Measurements from ENCODE around the gene TMEM135. TPM values are rescaled to one million over a fixed set of nuclear protein-coding genes. Genes with fewer than 3 reads are reported as not detected.
A peak's percentile ranks its signal among the peaks of the same experiment; 100 is the strongest.
"Not testable (repeated sequence)": the region's sequence is repeated elsewhere in the genome, so short reads cannot be mapped to it uniquely, and the experiment has no call there.

The TMEM135 gene
- total RNA-seq, 6 experiments from 2014 or later, result 12.2 to 27.9 (median 18.8) TPM

DNA sequence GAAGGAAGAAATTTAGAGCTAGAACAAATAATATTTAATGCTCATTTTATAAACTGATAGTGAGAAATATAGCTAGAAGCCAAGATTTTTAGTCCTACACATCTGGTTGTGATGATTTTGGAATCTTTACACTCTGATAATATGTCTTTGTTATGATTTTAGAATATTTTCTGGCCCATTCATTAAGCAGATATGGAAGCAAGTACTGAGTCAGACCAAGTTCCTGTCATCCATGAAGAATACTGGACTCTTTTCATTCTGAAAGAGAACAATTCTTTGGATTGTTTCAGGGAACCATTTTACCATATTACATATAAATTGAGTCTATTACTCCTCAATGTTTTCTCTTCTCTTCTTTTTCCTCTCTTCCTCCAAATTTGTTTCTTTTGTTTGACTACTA is 227.4 kb downstream of the TMEM135 start:
- no peak overlapping the region for H3K4me3 ChIP-seq
- H3K36me3 ChIP-seq, result no peaks in the 10 kb centered on the region
- intact Hi-C loops (cut with DNase I), result no loop called here
- no peak for DNase-seq
- no peak for ATAC-seq
- H3K27me3 ChIP-seq, result no peaks in the 10 kb centered on the region
- TF ChIP-seq POLR2A (IDR thresholded peaks at IDR 0.05) (no peak), CTCF (IDR thresholded peaks at IDR 0.05) (no peak)
- no peak overlapping the region for H3K27ac ChIP-seq
- no peaks in the 10 kb centered on the region for H3K4me1 ChIP-seq
- no peaks in the 10 kb centered on the region for H3K9me3 ChIP-seq

DNA sequence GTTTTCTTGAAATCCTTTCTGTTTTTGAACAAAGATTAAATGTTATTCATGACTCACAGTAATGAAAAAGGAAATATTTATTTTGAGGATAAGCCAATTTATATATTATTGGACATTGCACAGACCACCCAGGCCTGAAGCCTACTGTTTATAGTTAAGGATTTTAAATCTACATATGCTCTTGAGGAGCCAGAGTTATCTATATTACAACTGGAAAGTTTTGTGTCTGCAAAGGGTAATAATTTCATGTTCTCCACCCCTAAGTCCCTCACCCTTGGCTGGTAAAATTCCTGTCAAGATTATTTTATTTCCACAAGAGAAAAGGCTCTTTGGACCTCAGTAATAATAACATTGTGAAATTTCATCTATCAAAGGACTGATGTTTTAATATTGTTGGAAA is 228.2 kb downstream of the TMEM135 start:
- no peak for DNase-seq
- intact Hi-C loops (cut with DNase I), result no loop called here
- TF ChIP-seq POLR2A (IDR thresholded peaks at IDR 0.05), result no peak
- TF ChIP-seq CTCF (IDR thresholded peaks at IDR 0.05), result no peak
- Histone ChIP-seq H3K4me3 (no peak overlapping the region), H3K9me3 (no peaks in the 10 kb centered on the region), H3K27ac (no peak overlapping the region), H3K4me1 (no peaks in the 10 kb centered on the region), H3K27me3 (no peaks in the 10 kb centered on the region), H3K36me3 (no peaks in the 10 kb centered on the region)
- ATAC-seq, result no peak

DNA sequence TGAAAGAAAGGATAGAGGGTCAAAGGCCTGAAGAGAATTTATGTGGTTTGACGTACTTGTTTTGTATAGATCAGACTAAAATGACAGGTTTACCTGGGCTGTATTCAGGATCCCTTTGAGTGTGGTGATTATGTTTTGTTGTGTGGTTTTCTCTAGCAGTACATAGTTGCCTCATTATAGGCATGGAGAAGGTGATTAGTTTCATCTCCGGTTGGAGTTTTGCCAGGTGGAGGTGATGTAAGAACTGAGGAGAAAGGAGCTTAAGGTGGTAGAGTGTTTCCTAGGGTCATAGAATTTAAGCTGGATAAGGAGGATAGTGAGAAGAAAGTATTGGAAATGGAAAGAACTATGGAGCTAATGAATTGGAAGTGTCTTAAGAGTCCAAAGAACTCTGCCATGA is 229.0 kb downstream of the TMEM135 start:
- ATAC-seq, result peak in 1 of 4 donors; percentile 14
- H3K36me3 ChIP-seq, result no peaks in the 10 kb centered on the region
- intact Hi-C loops (cut with DNase I), result no loop called here
- H3K27ac ChIP-seq, result no peak overlapping the region
- H3K27me3 ChIP-seq, result no peaks in the 10 kb centered on the region
- WGBS (ENCODE audit: insufficient coverage, low coverage, low lambda C conversion rate, missing lambda C conversion rate), result 58% methylated on average over 2 of the region's 2 CpGs
- H3K4me3 ChIP-seq, result no peak overlapping the region
- TF ChIP-seq POLR2A (IDR thresholded peaks at IDR 0.05) (no peak), CTCF (IDR thresholded peaks at IDR 0.05) (no peak)
- DNase-seq, result no peak
- H3K9me3 ChIP-seq, result no peaks in the 10 kb centered on the region
- H3K4me1 ChIP-seq, result no peaks in the 10 kb centered on the region

- H3K36me3 ChIP-seq; H3K27ac ChIP-seq; intact Hi-C loops (cut with DNase I); DNase-seq; H3K4me3 ChIP-seq; H3K4me1 ChIP-seq; H3K9me3 ChIP-seq; H3K27me3 ChIP-seq; ATAC-seq: not testable (repeated sequence)
- WGBS (ENCODE audit: insufficient coverage, low coverage, low lambda C conversion rate, missing lambda C conversion rate), result 100% methylated on average over 2 of the region's 4 CpGs
Measured at GRCh38 chr11:87271951-87272350, 234.2 kb downstream of the TMEM135 start.

GRCh38 chr11:87275176-87275575 is 237.4 kb downstream of the TMEM135 start:
- no peaks in the 10 kb centered on the region for H3K9me3 ChIP-seq
- H3K4me3 ChIP-seq, result no peak overlapping the region
- intact Hi-C loops (cut with DNase I), result no loop called here
- no peaks in the 10 kb centered on the region for H3K36me3 ChIP-seq
- no peak overlapping the region for H3K27ac ChIP-seq
- 80% methylated on average over 1 of the region's 1 CpG for WGBS (ENCODE audit: insufficient coverage, low coverage, low lambda C conversion rate, missing lambda C conversion rate)
- no peaks in the 10 kb centered on the region for H3K27me3 ChIP-seq
- ATAC-seq, result no peak
- TF ChIP-seq POLR2A (IDR thresholded peaks at IDR 0.05) (no peak), CTCF (IDR thresholded peaks at IDR 0.05) (no peak)
- peaks cover 0 to 9% (median 0%) of the 10 kb centered on the region in 4 donors for H3K4me1 ChIP-seq
- no peak for DNase-seq

Data from right lobe of liver (tissue), 6 donors.